ENCODE measurements around the gene GTF2H1. TPM values are rescaled to one million over a fixed set of nuclear protein-coding genes. Genes with fewer than 3 reads are reported as not detected.

Gene GTF2H1
- total and polyA plus RNA-seq, 11 donors = 11.1 to 37.2 (median 25.4) TPM

GRCh38 chr11:18374956-18375355, 52.6 kb downstream of the GTF2H1 start:
- no peaks in the 10 kb centered on the region for H3K9me3 ChIP-seq
- no peaks in the 10 kb centered on the region for H3K36me3 ChIP-seq
- intact Hi-C loops (cut with DNase I) = no loop called here
- ATAC-seq = no peak
- no peak overlapping the region for H3K27ac ChIP-seq
- no peak overlapping the region for H3K4me3 ChIP-seq
- WGBS, 4 donors = 89 to 95% (median 93%) methylated on average over 2 of the region's 2 CpGs
- H3K4me1 ChIP-seq = no peaks in the 10 kb centered on the region
- TF ChIP-seq POLR2A (IDR thresholded peaks at IDR 0.05) = no peak
- TF ChIP-seq CTCF (IDR thresholded peaks at IDR 0.05) = no peak
- DNase-seq = no peak
- no peaks in the 10 kb centered on the region for H3K27me3 ChIP-seq

- intact Hi-C loops (cut with DNase I) = no loop called here
- TF ChIP-seq POLR2A (IDR thresholded peaks at IDR 0.05) (no peak), CTCF (IDR thresholded peaks at IDR 0.05) (no peak)
- Histone ChIP-seq H3K4me3 (no peak overlapping the region), H3K9me3 (no peaks in the 10 kb centered on the region), H3K27ac (no peak overlapping the region), H3K36me3 (no peaks in the 10 kb centered on the region), H3K4me1 (no peaks in the 10 kb centered on the region), H3K27me3 (no peaks in the 10 kb centered on the region)
- ATAC-seq = no peak
- 96 to 100% (median 100%) methylated on average over 1 of the region's 1 CpG for WGBS, 4 donors
- DNase-seq = no peak
Observed at GRCh38 chr11:18375941-18376340, 53.6 kb downstream of the GTF2H1 start.

DNA sequence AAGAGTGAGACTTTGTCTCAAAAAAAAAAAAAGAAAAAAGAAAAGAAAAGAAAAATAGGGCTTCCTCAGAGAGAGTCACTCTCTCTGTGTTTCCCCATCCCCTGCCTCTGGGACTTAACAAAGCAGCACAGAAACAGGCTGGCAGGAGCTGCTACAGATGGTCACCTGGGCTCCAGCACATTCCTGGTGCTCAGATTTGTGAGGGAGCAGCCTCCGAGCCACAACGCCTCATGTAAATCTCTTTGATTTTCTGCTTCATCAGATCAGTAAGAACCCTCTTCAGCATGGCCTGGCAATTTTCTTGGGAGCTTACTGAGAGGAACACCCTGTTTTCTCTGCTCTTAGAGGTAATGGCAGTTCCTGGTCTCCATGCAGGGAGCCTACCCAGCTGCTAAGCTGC, 56.8 kb downstream of the GTF2H1 start:
- H3K4me3 ChIP-seq = no peak overlapping the region
- TF ChIP-seq POLR2A (IDR thresholded peaks at IDR 0.05) (no peak), CTCF (IDR thresholded peaks at IDR 0.05) (no peak)
- no peaks in the 10 kb centered on the region for H3K9me3 ChIP-seq
- intact Hi-C loops (cut with DNase I) = no loop called here
- ATAC-seq (no peak), DNase-seq (no peak)
- peaks cover 0 to 17% (median 14%) of the 10 kb centered on the region in 12 donors for H3K4me1 ChIP-seq
- WGBS, 4 donors = 50 to 95% (median 74%) methylated on average over 2 of the region's 2 CpGs
- H3K36me3 ChIP-seq = no peaks in the 10 kb centered on the region
- H3K27me3 ChIP-seq = no peaks in the 10 kb centered on the region
- no peak overlapping the region for H3K27ac ChIP-seq

DNA sequence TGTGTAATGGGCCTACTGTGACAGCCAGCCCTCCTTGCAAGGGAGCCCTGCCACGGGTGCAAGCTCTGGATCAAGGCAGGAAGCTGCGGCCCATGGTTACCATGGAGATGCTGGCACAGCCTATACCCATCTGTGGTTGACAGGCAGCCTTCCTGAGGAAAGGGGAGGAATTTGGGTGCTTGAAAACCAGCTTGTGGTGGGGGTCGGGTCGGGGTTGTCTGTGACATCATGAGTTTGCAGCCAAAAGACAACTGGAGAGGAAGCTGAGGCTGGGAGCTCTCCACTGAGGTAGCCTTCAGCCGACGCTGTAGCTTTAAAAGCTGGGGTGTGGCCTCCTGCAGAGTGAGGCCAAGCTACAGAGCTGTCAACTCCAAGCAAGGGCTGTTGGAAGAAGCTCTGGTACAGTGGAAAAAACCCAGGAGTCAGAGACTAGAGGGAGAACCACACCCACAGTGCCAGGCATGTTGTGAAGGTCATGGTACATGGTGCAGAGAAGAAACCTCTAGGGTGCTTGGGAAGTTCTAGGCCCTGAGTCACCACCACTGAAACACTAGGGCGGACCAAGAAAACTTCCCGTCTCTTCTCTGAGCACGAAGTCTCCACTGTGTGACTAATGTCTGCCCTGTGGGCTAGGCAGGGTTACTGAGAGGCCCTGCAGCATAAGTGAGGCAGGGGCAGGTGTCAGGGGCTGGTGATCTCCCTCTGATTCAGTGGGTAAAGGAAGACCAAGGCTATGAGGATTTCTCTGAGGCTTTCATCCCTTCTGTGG, 61.2 kb downstream of the GTF2H1 start:
- Histone ChIP-seq H3K9me3 (no peaks in the 10 kb centered on the region), H3K4me3 (peak overlapping the region in 3 of 12 donors; percentile 4 to 32 (median 6)), H3K27me3 (no peaks in the 10 kb centered on the region), H3K36me3 (no peaks in the 10 kb centered on the region), H3K4me1 (peaks cover 0 to 32% (median 21%) of the 10 kb centered on the region in 12 donors), H3K27ac (peak overlapping the region; percentile 90 to 100 (median 96))
- peak; percentile 83 to 96 (median 91) for ATAC-seq
- DNase-seq = peak; percentile 57 to 92 (median 75)
- WGBS, 4 donors = 23 to 26% (median 25%) methylated on average over 9 of the region's 9 CpGs
- TF ChIP-seq CTCF (IDR thresholded peaks at IDR 0.05) (no peak), POLR2A (IDR thresholded peaks at IDR 0.05) (peak in 1 of 2 donors; percentile 37)
- intact Hi-C loops (cut with DNase I) = loop anchor here in 3 of 10 donors (1.0 to 5.0 kb wide), 3 partner anchors 11 to 61 kb away; partner anchors contain the start of genes GTF2H1 (in 1 of the 3), HPS5 (in 1 of the 3) and LDHA (in 1 of the 3)
